ENCODE results near the gene SLCO2B1. TPM values are rescaled to one million over a fixed set of nuclear protein-coding genes. Genes with fewer than 3 reads are reported as not detected.

SLCO2B1 gene
- total and polyA plus RNA-seq, 4 donors = 25.4 to 61.0 (median 45.5) TPM

- no peak for DNase-seq (ENCODE audit: low read depth in 4 of 6, low spot score in 6 of 6)
These were observed 53.2 kb downstream of the SLCO2B1 start for GRCh38 chr11:75204012-75204674.

DNA sequence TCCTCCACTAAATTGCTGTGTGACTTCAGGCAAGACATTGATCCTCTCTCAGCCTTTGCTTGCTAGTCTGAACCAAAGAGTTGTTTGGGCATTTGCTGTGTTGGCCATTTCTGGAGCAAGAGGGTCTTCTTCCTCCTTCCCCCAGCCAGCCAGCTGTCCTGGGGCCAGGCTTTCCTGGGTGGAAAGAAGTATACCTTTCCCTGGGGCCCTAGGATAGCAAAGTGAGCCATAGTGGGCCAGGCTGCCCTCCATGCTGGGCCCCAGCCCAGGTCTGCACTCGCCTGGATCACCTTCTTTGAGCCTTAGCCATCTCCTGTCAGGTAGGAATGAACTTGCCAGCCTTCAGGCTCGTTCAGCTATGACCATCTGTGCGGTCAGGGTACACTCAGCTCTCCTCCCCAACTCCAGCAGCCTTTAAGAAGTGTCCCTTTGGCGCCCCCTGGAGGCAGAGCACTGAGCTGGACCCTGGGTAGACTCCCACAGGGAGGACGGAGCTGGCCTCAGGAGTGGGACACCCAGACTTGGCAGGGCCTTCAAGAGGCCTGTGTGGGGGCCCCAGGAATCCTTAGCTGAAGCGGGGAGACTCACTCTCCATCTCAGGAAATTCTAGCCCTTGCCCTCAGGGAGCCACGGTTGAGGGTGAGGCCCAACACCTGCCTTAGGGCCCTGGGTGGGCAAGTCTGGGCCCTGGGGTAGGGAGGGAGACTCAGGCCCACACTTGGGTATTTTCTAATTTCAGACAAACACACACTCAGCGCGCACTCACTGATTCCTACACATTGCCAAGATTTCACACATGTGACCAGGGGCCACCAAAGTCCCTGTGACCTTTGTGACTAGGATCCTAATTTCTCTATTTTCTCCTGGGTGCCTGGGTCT, 54.0 kb downstream of the SLCO2B1 start:
- Histone ChIP-seq H3K9me3 (ENCODE audit: control insufficient read depth, insufficient read depth, low read length) (no peaks in the 10 kb centered on the region), H3K27ac (ENCODE audit: low read depth, low read length) (no peak overlapping the region)
- WGBS (ENCODE audit: insufficient coverage) = 9% methylated on average over 6 of the region's 9 CpGs

More at GRCh38 chr11:75204012-75204674, 53.2 kb downstream of the SLCO2B1 start:
- Histone ChIP-seq H3K27ac (ENCODE audit: low read depth, low read length) (no peak overlapping the region), H3K36me3 (ENCODE audit: control insufficient read depth, insufficient read depth, low read length) (no peaks in the 10 kb centered on the region), H3K9me3 (ENCODE audit: control insufficient read depth, insufficient read depth, low read length) (no peaks in the 10 kb centered on the region), H3K4me1 (ENCODE audit: control insufficient read depth, insufficient read depth, low read length) (peaks cover 2% of the 10 kb centered on the region), H3K27me3 (ENCODE audit: control insufficient read depth, insufficient read depth, low read length) (peaks cover 2% of the 10 kb centered on the region), H3K4me3 (ENCODE audit: low read depth, low read length) (no peak overlapping the region)
- WGBS (ENCODE audit: insufficient coverage) = 84% methylated on average over 10 of the region's 10 CpGs

DNA sequence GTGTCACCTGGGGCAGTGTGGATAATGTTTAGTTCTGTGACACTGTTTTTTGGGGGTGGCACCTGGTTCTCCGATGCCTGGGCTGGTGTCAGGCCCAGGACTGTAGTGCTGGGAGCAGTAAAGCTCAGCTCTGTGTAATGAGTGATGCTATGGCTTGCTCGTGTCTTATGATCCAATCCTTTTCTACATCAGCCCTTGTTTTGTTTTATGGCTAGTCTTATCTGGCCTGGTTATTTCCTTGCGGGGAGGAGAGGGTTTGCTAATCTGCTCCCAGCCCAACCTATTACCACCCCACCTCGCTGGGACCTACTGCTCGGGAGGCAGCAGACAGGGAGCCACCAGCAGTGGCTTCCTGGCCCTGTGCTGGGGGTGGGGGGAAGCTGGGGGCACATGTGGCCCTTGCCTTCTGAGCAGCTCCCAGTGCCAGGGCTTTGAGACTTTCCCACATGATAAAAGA, 54.7 kb downstream of the SLCO2B1 start:
- Histone ChIP-seq H3K4me1 (ENCODE audit: control insufficient read depth, insufficient read depth, low read length) (peaks cover 2% of the 10 kb centered on the region), H3K27ac (ENCODE audit: low read depth, low read length) (no peak overlapping the region), H3K9me3 (ENCODE audit: control insufficient read depth, insufficient read depth, low read length) (no peaks in the 10 kb centered on the region), H3K27me3 (ENCODE audit: control insufficient read depth, insufficient read depth, low read length) (peaks cover 2% of the 10 kb centered on the region), H3K36me3 (ENCODE audit: control insufficient read depth, insufficient read depth, low read length) (no peaks in the 10 kb centered on the region), H3K4me3 (ENCODE audit: low read depth, low read length) (no peak overlapping the region)
- no peak for DNase-seq (ENCODE audit: low read depth in 4 of 6, low spot score in 6 of 6)
- no CpG with 5 or more reads among the region's 5 CpGs for WGBS (ENCODE audit: insufficient coverage)

More for the DNA sequence above, 54.0 kb downstream of the SLCO2B1 start:
- Histone ChIP-seq H3K27me3 (ENCODE audit: control insufficient read depth, insufficient read depth, low read length) (peaks cover 2% of the 10 kb centered on the region), H3K36me3 (ENCODE audit: control insufficient read depth, insufficient read depth, low read length) (no peaks in the 10 kb centered on the region), H3K4me3 (ENCODE audit: low read depth, low read length) (no peak overlapping the region), H3K4me1 (ENCODE audit: control insufficient read depth, insufficient read depth, low read length) (peaks cover 2% of the 10 kb centered on the region)
- peak in 4 of 6 donors; percentile 32 to 81 (median 60) for DNase-seq (ENCODE audit: low read depth in 4 of 6, low spot score in 6 of 6)

GRCh38 chr11:75208446-75208845, 57.5 kb downstream of the SLCO2B1 start:
- no peaks in the 10 kb centered on the region for H3K36me3 ChIP-seq (ENCODE audit: control insufficient read depth, insufficient read depth, low read length)
- no peak for DNase-seq (ENCODE audit: low read depth in 4 of 6, low spot score in 6 of 6)
- peaks cover 2% of the 10 kb centered on the region for H3K27me3 ChIP-seq (ENCODE audit: control insufficient read depth, insufficient read depth, low read length)
- WGBS (ENCODE audit: insufficient coverage) = 65% methylated on average over 2 of the region's 2 CpGs
- no peak overlapping the region for H3K27ac ChIP-seq (ENCODE audit: low read depth, low read length)
- peaks cover 2% of the 10 kb centered on the region for H3K4me1 ChIP-seq (ENCODE audit: control insufficient read depth, insufficient read depth, low read length)
- H3K4me3 ChIP-seq (ENCODE audit: low read depth, low read length) = no peak overlapping the region
- H3K9me3 ChIP-seq (ENCODE audit: control insufficient read depth, insufficient read depth, low read length) = no peaks in the 10 kb centered on the region

DNA sequence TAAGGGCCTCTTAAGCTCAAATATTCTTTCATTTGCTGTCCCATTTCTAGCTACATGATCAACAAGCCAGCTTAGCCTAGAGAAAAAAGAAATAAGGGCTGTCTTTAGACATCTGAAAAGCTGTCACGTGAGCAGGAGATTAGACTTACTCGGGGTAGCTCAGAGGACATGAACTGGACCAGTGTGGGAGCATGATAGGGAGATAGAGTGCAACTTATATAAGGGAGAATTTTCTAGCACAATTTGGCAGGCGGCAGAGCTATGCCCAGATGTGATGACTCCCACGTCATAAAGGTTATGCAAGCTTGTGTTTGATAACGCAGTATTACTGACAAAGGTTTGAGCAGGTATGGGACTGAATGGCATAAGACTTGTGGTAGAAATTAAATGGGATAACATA, 61.5 kb downstream of the SLCO2B1 start:
- WGBS (ENCODE audit: insufficient coverage) = 85% methylated on average over 4 of the region's 5 CpGs
- no peak for DNase-seq (ENCODE audit: low read depth in 4 of 6, low spot score in 6 of 6)
- Histone ChIP-seq H3K27ac (ENCODE audit: low read depth, low read length) (no peak overlapping the region), H3K4me1 (ENCODE audit: control insufficient read depth, insufficient read depth, low read length) (peaks cover 4% of the 10 kb centered on the region), H3K36me3 (ENCODE audit: control insufficient read depth, insufficient read depth, low read length) (no peaks in the 10 kb centered on the region), H3K27me3 (ENCODE audit: control insufficient read depth, insufficient read depth, low read length) (peaks cover 5% of the 10 kb centered on the region), H3K9me3 (ENCODE audit: control insufficient read depth, insufficient read depth, low read length) (no peaks in the 10 kb centered on the region), H3K4me3 (ENCODE audit: low read depth, low read length) (no peak overlapping the region)

GRCh38 chr11:75214411-75214821, 63.5 kb downstream of the SLCO2B1 start:
- WGBS (ENCODE audit: insufficient coverage) = 3% methylated on average over 7 of the region's 8 CpGs
- DNase-seq (ENCODE audit: low read depth in 4 of 6, low spot score in 6 of 6) = peak in 5 of 6 donors; percentile 19 to 84 (median 54)

GRCh38 chr11:75214843-75215242, 63.9 kb downstream of the SLCO2B1 start:
- DNase-seq (ENCODE audit: low read depth in 4 of 6, low spot score in 6 of 6) = no peak
- Histone ChIP-seq H3K36me3 (ENCODE audit: control insufficient read depth, insufficient read depth, low read length) (no peaks in the 10 kb centered on the region), H3K27ac (ENCODE audit: low read depth, low read length) (no peak overlapping the region), H3K4me1 (ENCODE audit: control insufficient read depth, insufficient read depth, low read length) (peaks cover 4% of the 10 kb centered on the region), H3K27me3 (ENCODE audit: control insufficient read depth, insufficient read depth, low read length) (peaks cover 3% of the 10 kb centered on the region), H3K9me3 (ENCODE audit: control insufficient read depth, insufficient read depth, low read length) (no peaks in the 10 kb centered on the region), H3K4me3 (ENCODE audit: low read depth, low read length) (no peak overlapping the region)

More at GRCh38 chr11:75214411-75214821, 63.5 kb downstream of the SLCO2B1 start:
- Histone ChIP-seq H3K27ac (ENCODE audit: low read depth, low read length) (no peak overlapping the region), H3K9me3 (ENCODE audit: control insufficient read depth, insufficient read depth, low read length) (no peaks in the 10 kb centered on the region), H3K4me1 (ENCODE audit: control insufficient read depth, insufficient read depth, low read length) (peaks cover 4% of the 10 kb centered on the region), H3K36me3 (ENCODE audit: control insufficient read depth, insufficient read depth, low read length) (no peaks in the 10 kb centered on the region), H3K27me3 (ENCODE audit: control insufficient read depth, insufficient read depth, low read length) (peaks cover 3% of the 10 kb centered on the region), H3K4me3 (ENCODE audit: low read depth, low read length) (no peak overlapping the region)

GRCh38 chr11:75219869-75220268, 69.0 kb downstream of the SLCO2B1 start:
- H3K36me3 ChIP-seq (ENCODE audit: control insufficient read depth, insufficient read depth, low read length) = no peaks in the 10 kb centered on the region
- H3K4me1 ChIP-seq (ENCODE audit: control insufficient read depth, insufficient read depth, low read length) = no peaks in the 10 kb centered on the region
- peaks cover 3% of the 10 kb centered on the region for H3K27me3 ChIP-seq (ENCODE audit: control insufficient read depth, insufficient read depth, low read length)
- H3K27ac ChIP-seq (ENCODE audit: low read depth, low read length) = no peak overlapping the region
- 33% methylated on average over 1 of the region's 2 CpGs for WGBS (ENCODE audit: insufficient coverage)
- DNase-seq (ENCODE audit: low read depth in 4 of 6, low spot score in 6 of 6) = no peak
- H3K9me3 ChIP-seq (ENCODE audit: control insufficient read depth, insufficient read depth, low read length) = no peaks in the 10 kb centered on the region
- no peak overlapping the region for H3K4me3 ChIP-seq (ENCODE audit: low read depth, low read length)

GRCh38 chr11:75223954-75224643, 73.2 kb downstream of the SLCO2B1 start:
- Histone ChIP-seq H3K9me3 (ENCODE audit: control insufficient read depth, insufficient read depth, low read length) (no peaks in the 10 kb centered on the region), H3K4me1 (ENCODE audit: control insufficient read depth, insufficient read depth, low read length) (no peaks in the 10 kb centered on the region), H3K4me3 (ENCODE audit: low read depth, low read length) (no peak overlapping the region), H3K36me3 (ENCODE audit: control insufficient read depth, insufficient read depth, low read length) (no peaks in the 10 kb centered on the region), H3K27me3 (ENCODE audit: control insufficient read depth, insufficient read depth, low read length) (no peaks in the 10 kb centered on the region), H3K27ac (ENCODE audit: low read depth, low read length) (no peak overlapping the region)
- DNase-seq (ENCODE audit: low read depth in 4 of 6, low spot score in 6 of 6) = no peak
- 77% methylated on average over 3 of the region's 5 CpGs for WGBS (ENCODE audit: insufficient coverage)
